HepG2 (cell line): ENCODE measurements around the gene NDUFB3. TPM values are rescaled to one million over a fixed set of nuclear protein-coding genes. Genes with fewer than 3 reads are reported as not detected.

Experiments
- ASH2L ChIP-seq: fragments of 300-600, 200-600 bp; sonication (generic); IDR thresholded peaks from 2 replicates; pipeline ENCODE4 v1.7.0; 2017; ENCODE audit warnings: low read depth, mild to moderate bottlenecking, moderate library complexity, mixed read lengths, low read length; ENCODE audit not compliant: insufficient read length
- CTCF ChIP-seq: sonication (generic); formaldehyde crosslinking; IDR thresholded peaks from 2 replicates; pipeline ENCODE4 v1.5.0; 2020; ENCODE audit warnings: mild to moderate bottlenecking, missing genetic modification reagents, moderate library complexity
- E2F5 ChIP-seq: sonication (generic); formaldehyde crosslinking; conservative IDR thresholded peaks from 2 replicates; pipeline ENCODE4 v1.4.0; 2020; ENCODE audit warnings: missing genetic modification reagents
- ELF1 ChIP-seq: sonication (generic); formaldehyde crosslinking; IDR thresholded peaks from 2 replicates; pipeline ENCODE4 v1.4.0; 2020; ENCODE audit warnings: missing genetic modification reagents
- FLYWCH1 ChIP-seq: sonication (generic); formaldehyde crosslinking; IDR thresholded peaks from 2 replicates; pipeline ENCODE4 v1.8.1; 2023; ENCODE audit warnings: mild to moderate bottlenecking, missing genetic modification reagents
- FOSL1 ChIP-seq: sonication (generic); formaldehyde crosslinking; IDR thresholded peaks from 2 replicates; pipeline ENCODE4 v1.9.0; 2021; ENCODE audit warnings: missing genetic modification reagents, borderline replicate concordance
- GFI1 ChIP-seq: sonication (generic); formaldehyde crosslinking; IDR thresholded peaks from 2 replicates; pipeline ENCODE4 v1.5.0; 2020; ENCODE audit warnings: missing genetic modification reagents, mild to moderate bottlenecking, borderline replicate concordance
- KDM2A ChIP-seq: sonication (generic); formaldehyde crosslinking; IDR thresholded peaks from 2 replicates; pipeline ENCODE4 v1.4.0; 2020; ENCODE audit warnings: low read depth, missing genetic modification reagents, borderline replicate concordance
- MED13 ChIP-seq: sonication (generic); formaldehyde crosslinking; IDR thresholded peaks from 2 replicates; pipeline ENCODE4 v1.5.0; 2020; ENCODE audit warnings: missing genetic modification reagents
- MYC ChIP-seq: sonication (generic); formaldehyde crosslinking; IDR thresholded peaks from 2 replicates; pipeline ENCODE4 v1.9.0; 2021; ENCODE audit warnings: missing genetic modification reagents, borderline replicate concordance
- MZF1 ChIP-seq: sonication (generic); formaldehyde crosslinking; IDR thresholded peaks from 2 replicates; pipeline ENCODE4 v1.8.1; 2023; ENCODE audit warnings: mild to moderate bottlenecking, missing genetic modification reagents, borderline replicate concordance
- PAX8 ChIP-seq: sonication (generic); formaldehyde crosslinking; IDR thresholded peaks from 2 replicates; pipeline ENCODE4 v1.8.0; 2022; ENCODE audit warnings: mild to moderate bottlenecking, missing genetic modification reagents, borderline replicate concordance
- RFX1 ChIP-seq: fragments of 450-650 bp; IDR thresholded peaks from 2 replicates; pipeline ENCODE4 v1.6.1; 2017
- TRIM24 ChIP-seq: sonication (generic); formaldehyde crosslinking; IDR thresholded peaks from 2 replicates; pipeline ENCODE4 v1.8.0; 2022; ENCODE audit warnings: mild to moderate bottlenecking, missing genetic modification reagents
- ZBTB3 ChIP-seq: sonication (generic); formaldehyde crosslinking; IDR thresholded peaks from 2 replicates; pipeline ENCODE4 v1.4.0; 2020; ENCODE audit warnings: low read depth, mild to moderate bottlenecking, moderate library complexity, missing genetic modification reagents, borderline replicate concordance
- ZBTB7B ChIP-seq: sonication (generic); formaldehyde crosslinking; IDR thresholded peaks from 2 replicates; pipeline ENCODE4 v1.4.0; 2020; ENCODE audit warnings: missing genetic modification reagents
- ZFP1 ChIP-seq: IDR thresholded peaks from 2 replicates; pipeline ENCODE4 v1.6.1; 2016
- ZNF160 ChIP-seq: sonication (generic); formaldehyde crosslinking; IDR thresholded peaks from 2 replicates; pipeline ENCODE4 v1.8.0; 2022; ENCODE audit warnings: mild to moderate bottlenecking, inconsistent platforms, missing genetic modification reagents
- ZNF224 ChIP-seq: sonication (generic); formaldehyde crosslinking; IDR thresholded peaks from 2 replicates; pipeline ENCODE4 v1.5.0; 2020; ENCODE audit warnings: mild to moderate bottlenecking, missing genetic modification reagents
- ZNF234 ChIP-seq: sonication (generic); formaldehyde crosslinking; conservative IDR thresholded peaks from 2 replicates; pipeline ENCODE4 v1.5.1; 2020; ENCODE audit warnings: mild to moderate bottlenecking, missing genetic modification reagents
- ZNF317 ChIP-seq: sonication (generic); formaldehyde crosslinking; IDR thresholded peaks from 2 replicates; pipeline ENCODE4 v1.5.0; 2020; ENCODE audit warnings: mild to moderate bottlenecking, missing genetic modification reagents
- ZNF367 ChIP-seq: sonication (generic); formaldehyde crosslinking; IDR thresholded peaks from 2 replicates; pipeline ENCODE4 v1.4.0; 2020; ENCODE audit warnings: missing genetic modification reagents, borderline replicate concordance
- ZNF383 ChIP-seq: sonication (generic); formaldehyde crosslinking; IDR thresholded peaks from 2 replicates; pipeline ENCODE4 v1.4.0; 2020; ENCODE audit warnings: missing genetic modification reagents, mild to moderate bottlenecking, borderline replicate concordance
- ZNF570 ChIP-seq: sonication (generic); formaldehyde crosslinking; IDR thresholded peaks from 2 replicates; pipeline ENCODE4 v1.4.0; 2020; ENCODE audit warnings: mild to moderate bottlenecking, missing genetic modification reagents, borderline replicate concordance
- ZNF619 ChIP-seq: sonication (generic); formaldehyde crosslinking; IDR thresholded peaks from 2 replicates; pipeline ENCODE4 v1.4.0; 2020; ENCODE audit warnings: mild to moderate bottlenecking, missing genetic modification reagents
- ZNF629 ChIP-seq: sonication (generic); formaldehyde crosslinking; conservative IDR thresholded peaks from 2 replicates; pipeline ENCODE4 v1.5.0; 2020; ENCODE audit warnings: missing genetic modification reagents
- ZNF691 ChIP-seq: sonication (generic); formaldehyde crosslinking; IDR thresholded peaks from 2 replicates; pipeline ENCODE4 v1.4.0; 2020; ENCODE audit warnings: missing genetic modification reagents, low read depth, mild to moderate bottlenecking, borderline replicate concordance
- ZNF737 ChIP-seq: sonication (generic); formaldehyde crosslinking; IDR thresholded peaks from 2 replicates; pipeline ENCODE4 v1.5.0; 2020; ENCODE audit warnings: missing genetic modification reagents, mild to moderate bottlenecking, borderline replicate concordance
- ZNF768 ChIP-seq: sonication (generic); formaldehyde crosslinking; IDR thresholded peaks from 2 replicates; pipeline ENCODE4 v1.4.0; 2020; ENCODE audit warnings: missing genetic modification reagents
- polyA plus RNA-seq, 8 experiments: library from polyadenylated mRNA; depleted of rRNA in 3 of 8; stranded (reverse) in 7 of 8; unstranded in 1 of 8; fragments of >200 nt; fragmentation: Illumina TruSeq in 4 of 8; extraction: Trizol in 4 of 8; gene quantifications; 2 replicates each; pipeline versions ENCODE4 v1.2.1 to v1.2.3, GENCODE V29; 2011 to 2016; ENCODE audit warnings: low read depth in 4 of 8, missing spikeins in 1 of 8, mixed read lengths in 1 of 8; ENCODE audit not compliant: insufficient read depth in 1 of 8
- total RNA-seq, 5 experiments: library from RNA; depleted of rRNA; stranded (reverse); fragments of >200 nt; fragmentation: Illumina TruSeq; extraction: Trizol; gene quantifications; 2 replicates each; pipeline ENCODE4 v1.2.3, GENCODE V29; 2016; ENCODE audit warnings: low read depth in 1 of 5

Gene NDUFB3
- total and polyA plus RNA-seq, 2 of the 13 experiments (the other 11 are each of a cell fraction or from before 2014, with no cell fraction given) = 50.7 to 159 TPM

- TF ChIP-seq ZNF234 (CRISPR knock-in tag) = no peak
- TF ChIP-seq ZNF737 (CRISPR knock-in tag) = no peak
- TF ChIP-seq ZBTB3 = peak; percentile 95
- TF ChIP-seq ZNF570 (CRISPR knock-in tag) = no peak
- no peak for TF ChIP-seq FOSL1
- TF ChIP-seq ZNF619 (CRISPR knock-in tag) = no peak; the same call in none of the 2 replicates
- TF ChIP-seq ZNF383 (CRISPR knock-in tag) = peak; percentile 97; the same call in 1 of the 2 replicates
- peak; percentile 84 for TF ChIP-seq ZNF160
- peak; percentile 92 for TF ChIP-seq ZNF317 (CRISPR knock-in tag)
- no peak for TF ChIP-seq RFX1
- no peak for TF ChIP-seq ZNF691 (CRISPR knock-in tag)
- TF ChIP-seq GFI1 = peak; percentile 71
- no peak for TF ChIP-seq TRIM24 (CRISPR knock-in tag)
- TF ChIP-seq E2F5 = no peak
- no peak; the same call in 1 of the 2 replicates for TF ChIP-seq ZNF768 (CRISPR knock-in tag)
- TF ChIP-seq KDM2A (CRISPR knock-in tag) = peak; percentile 58
- TF ChIP-seq CTCF (CRISPR knock-in tag) = peak; percentile 78
- peak; percentile 92 for TF ChIP-seq PAX8 (CRISPR knock-in tag)
- TF ChIP-seq ZFP1 = peak; percentile 51; the same call in 1 of the 2 replicates
- no peak for TF ChIP-seq FLYWCH1 (CRISPR knock-in tag)
- peak; percentile 90 for TF ChIP-seq ASH2L
- peak; percentile 73; the same call in 1 of the 2 replicates for TF ChIP-seq ELF1 (CRISPR knock-in tag)
- TF ChIP-seq ZBTB7B = peak; percentile 98
- TF ChIP-seq ZNF367 = peak; percentile 36; the same call in 1 of the 2 replicates
- TF ChIP-seq ZNF629 = 0 out of 2 replicates have a peak, but pooled peaks have one; percentile 36
- peak; percentile 71 for TF ChIP-seq MYC (CRISPR knock-in tag)
- TF ChIP-seq MZF1 (CRISPR knock-in tag) = no peak
- TF ChIP-seq MED13 (CRISPR knock-in tag) = peak; percentile 82
- TF ChIP-seq ZNF224 = no peak
These were observed 46.5 kb downstream of the NDUFB3 start (continued) for GRCh38 chr2:201118121-201118960.
